ENCODE measurements around the gene TAP1.

DNA sequence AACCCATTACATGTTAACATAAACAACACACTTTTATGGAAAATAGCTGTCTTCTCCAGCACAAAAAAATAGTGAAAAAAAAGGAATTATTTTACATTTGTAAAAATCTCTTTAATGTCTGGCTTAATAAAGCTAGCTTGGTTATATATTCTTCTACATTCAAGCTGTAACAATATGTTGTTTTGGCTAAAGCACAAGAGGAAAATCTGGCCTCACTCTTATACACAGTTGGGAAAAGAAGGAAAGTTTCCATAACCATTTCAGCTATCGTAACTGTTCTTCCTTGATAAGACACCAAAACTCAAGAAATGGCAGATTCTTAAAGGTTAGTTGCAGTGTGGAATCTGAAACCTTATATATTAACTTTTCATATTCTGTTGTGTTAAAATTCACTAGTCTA, 44.3 kb downstream of the TAP1 start:
- TF ChIP-seq, protein P1, sequence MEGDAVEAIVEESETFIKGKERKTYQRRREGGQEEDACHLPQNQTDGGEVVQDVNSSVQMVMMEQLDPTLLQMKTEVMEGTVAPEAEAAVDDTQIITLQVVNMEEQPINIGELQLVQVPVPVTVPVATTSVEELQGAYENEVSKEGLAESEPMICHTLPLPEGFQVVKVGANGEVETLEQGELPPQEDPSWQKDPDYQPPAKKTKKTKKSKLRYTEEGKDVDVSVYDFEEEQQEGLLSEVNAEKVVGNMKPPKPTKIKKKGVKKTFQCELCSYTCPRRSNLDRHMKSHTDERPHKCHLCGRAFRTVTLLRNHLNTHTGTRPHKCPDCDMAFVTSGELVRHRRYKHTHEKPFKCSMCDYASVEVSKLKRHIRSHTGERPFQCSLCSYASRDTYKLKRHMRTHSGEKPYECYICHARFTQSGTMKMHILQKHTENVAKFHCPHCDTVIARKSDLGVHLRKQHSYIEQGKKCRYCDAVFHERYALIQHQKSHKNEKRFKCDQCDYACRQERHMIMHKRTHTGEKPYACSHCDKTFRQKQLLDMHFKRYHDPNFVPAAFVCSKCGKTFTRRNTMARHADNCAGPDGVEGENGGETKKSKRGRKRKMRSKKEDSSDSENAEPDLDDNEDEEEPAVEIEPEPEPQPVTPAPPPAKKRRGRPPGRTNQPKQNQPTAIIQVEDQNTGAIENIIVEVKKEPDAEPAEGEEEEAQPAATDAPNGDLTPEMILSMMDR (IDR thresholded peaks at IDR 0.05): no peak
- no peak for TF ChIP-seq POLR2A (IDR thresholded peaks at IDR 0.05)
